T-cell (primary cell): Measurements from ENCODE around the gene NXPE1. TPM values are rescaled to one million over a fixed set of nuclear protein-coding genes. Genes with fewer than 3 reads are reported as not detected.
"Not testable (repeated sequence)": the region's sequence is repeated elsewhere in the genome, so short reads cannot be mapped to it uniquely, and the experiment has no call there.

Experiments used
- ATAC-seq, 4 experiments: fragments of 200-7000 bp in 3 of 4; fragments of 150-1000 bp in 1 of 4; cut with Tn5 transposase; replicated peaks in 1 of 4; 1 replicate in 3 of 4; 2 replicates in 1 of 4; pipeline ENCODE4 v1.10.0; 2021; ENCODE audit warnings: moderate library complexity in 3 of 4, mild to moderate bottlenecking in 2 of 4, moderate number of reproducible peaks in 1 of 4
- CTCF ChIA-PET, 2 donors: fragments of 300-600 bp; sonication (Branson Sonifier 250); formaldehyde crosslinking; loops; one replicate each; lab custom pipeline; 2022; ENCODE audit warnings: antibody characterized with exemption in 2 of 2; lab: Charles Lee
- POLR2A ChIA-PET, 2 donors: fragments of 300-600 bp; sonication (Branson Sonifier 250); formaldehyde crosslinking; loops; one replicate each; lab custom pipeline; 2022; ENCODE audit warnings: antibody characterized with exemption in 2 of 2; lab: Charles Lee
- DNase-seq, 35 experiments: peaks; one replicate each; pipeline versions ENCODE4 v3.0.0 to v3.0.0-alpha.2; 2013 to 2023
- H3K27ac ChIP-seq: one replicate; pipeline ENCODE4 v1.5.1; 2013; ENCODE audit warnings: low read length
- H3K27me3 ChIP-seq, 2 experiments: replicated peaks in 1 of 2; 1 replicate in 1 of 2; 2 replicates in 1 of 2; pipeline versions ENCODE4 v1.6.1 to v1.7.0; 2013; ENCODE audit warnings: low read length in 1 of 2, mixed read lengths in 1 of 2; ENCODE audit not compliant: control insufficient read depth in 2 of 2, insufficient read depth in 2 of 2; ENCODE audit errors: extremely low read depth in 1 of 2
- H3K36me3 ChIP-seq, 2 donors: 1 replicate in 1 of 2; 2 replicates in 1 of 2; pipeline versions ENCODE4 v1.6.1 to v1.7.0; 2013; ENCODE audit warnings: low read length in 1 of 2; ENCODE audit not compliant: control insufficient read depth in 2 of 2, insufficient read depth in 1 of 2; ENCODE audit errors: extremely low read depth in 1 of 2
- H3K4me1 ChIP-seq, 2 experiments: 1 replicate in 1 of 2; 2 replicates in 1 of 2; pipeline versions ENCODE4 v1.6.1 to v1.7.0; 2013; ENCODE audit warnings: low read length in 2 of 2, mixed read lengths in 1 of 2; ENCODE audit not compliant: insufficient read depth in 2 of 2, control insufficient read depth in 1 of 2; ENCODE audit errors: extremely low read depth in 1 of 2
- H3K4me3 ChIP-seq, 2 donors: 1 replicate in 1 of 2; 2 replicates in 1 of 2; pipeline versions ENCODE4 v1.5.1 to v1.7.0; 2013; ENCODE audit warnings: mild to moderate bottlenecking in 2 of 2, low read length in 1 of 2, moderate library complexity in 1 of 2; ENCODE audit not compliant: control insufficient read depth in 1 of 2; ENCODE audit errors: extremely low read depth in 1 of 2
- H3K9me3 ChIP-seq: 2 replicates; pipeline ENCODE4 v1.7.0; 2013
- H3K27ac Mint-ChIP-seq, 2 donors: one replicate each; pipeline ENCODE4 v1.8.0; 2020 to 2021; ENCODE audit warnings: mild to moderate bottlenecking in 2 of 2, mixed read lengths in 2 of 2
- H3K27me3 Mint-ChIP-seq, 2 donors: one replicate each; pipeline ENCODE4 v1.8.0; 2021 to 2022; ENCODE audit warnings: mixed read lengths in 2 of 2
- H3K36me3 Mint-ChIP-seq: one replicate; pipeline ENCODE4 v1.8.0; 2021; ENCODE audit warnings: mixed read lengths
- H3K4me1 Mint-ChIP-seq, 3 donors: one replicate each; pipeline ENCODE4 v1.8.0; 2020 to 2022; ENCODE audit warnings: mixed read lengths in 3 of 3, mild to moderate bottlenecking in 1 of 3
- H3K4me3 Mint-ChIP-seq, 3 donors: one replicate each; pipeline ENCODE4 v1.8.0; 2020 to 2022; ENCODE audit warnings: mild to moderate bottlenecking in 3 of 3, mixed read lengths in 3 of 3, moderate library complexity in 3 of 3
- H3K9me3 Mint-ChIP-seq, 3 donors: one replicate each; pipeline ENCODE4 v1.8.0; 2020 to 2022; ENCODE audit warnings: mixed read lengths in 3 of 3
- WGBS: methylation state at CpG from one replicate; pipeline ENCODE4 v1.1.5; 2013; ENCODE audit warnings: missing lambda C conversion rate; ENCODE audit not compliant: insufficient coverage; 5-methylcytosine and 5-hydroxymethylcytosine counted together
- total RNA-seq, 35 experiments: library from RNA in 6 of 35; stranded (reverse) in 6 of 35; fragments of 120-200 nt in 1 of 35; gene quantifications; one replicate each; pipeline versions ENCODE4 v1.2.1 to v1.2.4 and lab custom pipeline; 2013 to 2026

NXPE1 gene
- total RNA-seq (not detected), total RNA-seq (lab: John Stamatoyannopoulos, UW) (0 to 0.09 (median 0) reads per million in 29 experiments)
- not detected for total RNA-seq (2013)

- no peaks in the 10 kb centered on the region for H3K36me3 ChIP-seq
- DNase-seq (no peak), ATAC-seq (no peak)
- WGBS, result no CpG with 5 or more reads among the region's 4 CpGs
- Mint-ChIP-seq H3K4me1 (no peaks in the 10 kb centered on the region), H3K9me3 (no peaks in the 10 kb centered on the region), H3K27me3 (peaks cover 1 to 20% of the 10 kb centered on the region in 2 donors), H3K4me3 (no peak within 1 kb of the TSS), H3K36me3 (no peaks in the 10 kb centered on the region), H3K27ac (no peak within 1 kb of the TSS)
- no peak within 1 kb of the TSS for H3K27ac ChIP-seq
- H3K9me3 ChIP-seq, result no peaks in the 10 kb centered on the region
- no peaks in the 10 kb centered on the region for H3K4me1 ChIP-seq
- POLR2A ChIA-PET, result no interaction called here
- CTCF ChIA-PET, result no interaction called here
- H3K4me3 ChIP-seq, result no peak within 1 kb of the TSS
- H3K27me3 ChIP-seq, result peaks cover 0 to 3% of the 10 kb centered on the region in 2 experiments
These were observed at the start of gene NXPE1 for GRCh38 chr11:114559425-114560310. Gene NXPE1 (minus strand): TSS chr11:114559881. CDS start chr11:114551201, 8,680 bp downstream.

- H3K4me1 Mint-ChIP-seq, result no peaks in the 10 kb centered on the region
- peaks cover 0 to 10% (median 7%) of the 10 kb centered on the region in 3 donors for H3K9me3 Mint-ChIP-seq
- no peaks in the 10 kb centered on the region for H3K36me3 ChIP-seq
- no peaks in the 10 kb centered on the region for H3K4me1 ChIP-seq
- ChIA-PET POLR2A (no interaction called here), CTCF (no interaction called here)
- no peak overlapping the region for H3K27ac Mint-ChIP-seq
- no peak overlapping the region for H3K4me3 Mint-ChIP-seq
- H3K9me3 ChIP-seq, result no peaks in the 10 kb centered on the region
- no peak for DNase-seq
- no peaks in the 10 kb centered on the region for H3K27me3 ChIP-seq
- no peaks in the 10 kb centered on the region for H3K36me3 Mint-ChIP-seq
- H3K27me3 Mint-ChIP-seq, result no peaks in the 10 kb centered on the region
- no peak for ATAC-seq
- H3K4me3 ChIP-seq, result no peak overlapping the region
- no peak overlapping the region for H3K27ac ChIP-seq
- 89% methylated on average over 8 of the region's 9 CpGs for WGBS
These were observed 49.7 kb upstream of the NXPE1 start for GRCh38 chr11:114609429-114609828.

GRCh38 chr11:114608605-114609004 lies 48.9 kb upstream of the NXPE1 start:
- CTCF ChIA-PET, DNase-seq, H3K4me3 ChIP-seq, H3K27me3 Mint-ChIP-seq, H3K4me1 Mint-ChIP-seq, ATAC-seq, POLR2A ChIA-PET, H3K9me3 ChIP-seq, H3K4me3 Mint-ChIP-seq, H3K27ac ChIP-seq, H3K27me3 ChIP-seq, H3K36me3 ChIP-seq, H3K27ac Mint-ChIP-seq, H3K36me3 Mint-ChIP-seq, H3K4me1 ChIP-seq, H3K9me3 Mint-ChIP-seq: not testable (repeated sequence)
- WGBS, result 68% methylated on average over 5 of the region's 9 CpGs

- peaks cover 2% of the 10 kb centered on the region for H3K9me3 ChIP-seq
These were observed 48.2 kb upstream of the NXPE1 start for GRCh38 chr11:114607753-114608459.

GRCh38 chr11:114606802-114607075 lies 47.1 kb upstream of the NXPE1 start:
- not testable (repeated sequence) for H3K9me3 ChIP-seq, ATAC-seq

More at GRCh38 chr11:114607753-114608459, 48.2 kb upstream of the NXPE1 start:
- H3K27ac Mint-ChIP-seq, result no peak overlapping the region
- H3K27me3 ChIP-seq, result no peaks in the 10 kb centered on the region
- ChIA-PET POLR2A (no interaction called here), CTCF (no interaction called here)
- H3K4me1 Mint-ChIP-seq, result no peaks in the 10 kb centered on the region
- no peak overlapping the region for H3K4me3 ChIP-seq
- no peaks in the 10 kb centered on the region for H3K36me3 Mint-ChIP-seq
- no peak overlapping the region for H3K27ac ChIP-seq
- H3K36me3 ChIP-seq, result no peaks in the 10 kb centered on the region
- H3K4me3 Mint-ChIP-seq, result no peak overlapping the region
- H3K4me1 ChIP-seq, result no peaks in the 10 kb centered on the region
- WGBS, result 84% methylated on average over 9 of the region's 11 CpGs
- H3K27me3 Mint-ChIP-seq, result no peaks in the 10 kb centered on the region
- no peak for ATAC-seq
- H3K9me3 Mint-ChIP-seq, result peaks cover 0 to 10% (median 7%) of the 10 kb centered on the region in 3 donors
- no peak for DNase-seq

GRCh38 chr11:114606003-114606801 lies 46.5 kb upstream of the NXPE1 start:
- POLR2A ChIA-PET, result no interaction called here
- CTCF ChIA-PET, result no interaction called here
- DNase-seq, result no peak
- H3K9me3 Mint-ChIP-seq, result peaks cover 0 to 7% (median 7%) of the 10 kb centered on the region in 3 donors
- no peaks in the 10 kb centered on the region for H3K4me1 Mint-ChIP-seq
- no peak for ATAC-seq
- Histone ChIP-seq H3K9me3 (peaks cover 2% of the 10 kb centered on the region), H3K4me3 (no peak overlapping the region), H3K27me3 (no peaks in the 10 kb centered on the region), H3K4me1 (no peaks in the 10 kb centered on the region), H3K27ac (no peak overlapping the region), H3K36me3 (no peaks in the 10 kb centered on the region)
- H3K27ac Mint-ChIP-seq, result no peak overlapping the region
- H3K27me3 Mint-ChIP-seq, result no peaks in the 10 kb centered on the region
- H3K36me3 Mint-ChIP-seq, result no peaks in the 10 kb centered on the region
- no peak overlapping the region for H3K4me3 Mint-ChIP-seq
- 85% methylated on average over 8 of the region's 9 CpGs for WGBS

More at GRCh38 chr11:114606802-114607075, 47.1 kb upstream of the NXPE1 start:
- H3K9me3 Mint-ChIP-seq, H3K4me1 Mint-ChIP-seq, H3K36me3 ChIP-seq, H3K27ac ChIP-seq, H3K27me3 ChIP-seq, CTCF ChIA-PET, POLR2A ChIA-PET, H3K27ac Mint-ChIP-seq, H3K36me3 Mint-ChIP-seq, H3K4me1 ChIP-seq, H3K4me3 Mint-ChIP-seq, DNase-seq, H3K4me3 ChIP-seq, H3K27me3 Mint-ChIP-seq: not testable (repeated sequence)
- WGBS, result 78% methylated on average over 4 of the region's 5 CpGs
